Brain microvascular endothelial cell (primary cell): ENCODE results near the gene SH2B2.
"Not testable (repeated sequence)": the region's sequence is repeated elsewhere in the genome, so short reads cannot be mapped to it uniquely, and the experiment has no call there.

ENCODE experiments used
- DNase-seq: peaks from one replicate; pipeline ENCODE4 v3.0.0-alpha.2; 2020
- H3K27ac ChIP-seq: fragments of 250-450 bp; sonication (Bioruptor Pico); 2 replicates; pipeline ENCODE4 v1.5.1; 2020; ENCODE audit warnings: mild to moderate bottlenecking, moderate library complexity
- H3K27me3 ChIP-seq: fragments of 250-450 bp; sonication (Bioruptor Pico); replicated peaks from 2 replicates; pipeline ENCODE4 v1.5.1; 2020; ENCODE audit warnings: mild to moderate bottlenecking
- H3K36me3 ChIP-seq: fragments of 250-450 bp; sonication (Bioruptor Pico); replicated peaks from 2 replicates; pipeline ENCODE4 v1.5.1; 2020; ENCODE audit warnings: mild to moderate bottlenecking
- H3K4me3 ChIP-seq: 2 replicates; pipeline ENCODE4 v1.5.1; 2011; ENCODE audit warnings: low read depth, mild to moderate bottlenecking, control low read depth, low read length, moderate library complexity
- in situ Hi-C: cut with HindIII; loops from 2 replicates; pipeline ENCODE4 v1.10.0; 2017; ENCODE audit warnings: low sequenced_read_pairs, low pct_ligation_motif_present
- TF ChIP-seq, protein P1 (sequence below): IDR thresholded peaks from 2 replicates; pipeline ENCODE4 v1.5.1; 2011; ENCODE audit warnings: low read depth, mild to moderate bottlenecking, moderate library complexity, low read length, control low read depth, inconsistent platforms; ENCODE audit errors: missing control alignments

Gene SH2B2

DNA sequence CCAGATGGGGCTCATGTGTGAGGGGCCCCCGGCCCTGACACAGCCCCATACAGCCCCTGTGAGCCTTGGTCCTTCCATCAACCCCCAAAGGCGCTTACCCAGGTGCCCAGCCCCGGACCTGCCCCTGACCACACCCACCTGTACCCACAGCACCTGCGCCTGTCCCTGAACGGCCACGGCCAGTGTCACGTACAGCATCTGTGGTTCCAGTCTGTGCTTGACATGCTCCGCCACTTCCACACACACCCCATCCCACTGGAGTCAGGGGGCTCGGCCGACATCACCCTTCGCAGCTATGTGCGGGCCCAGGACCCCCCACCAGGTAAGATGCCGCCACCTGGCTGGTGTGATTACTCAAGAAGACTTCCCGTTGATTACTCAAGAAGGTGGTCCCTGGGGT lies 33.5 kb downstream of the SH2B2 start:
- no peak overlapping the region for H3K4me3 ChIP-seq

DNA sequence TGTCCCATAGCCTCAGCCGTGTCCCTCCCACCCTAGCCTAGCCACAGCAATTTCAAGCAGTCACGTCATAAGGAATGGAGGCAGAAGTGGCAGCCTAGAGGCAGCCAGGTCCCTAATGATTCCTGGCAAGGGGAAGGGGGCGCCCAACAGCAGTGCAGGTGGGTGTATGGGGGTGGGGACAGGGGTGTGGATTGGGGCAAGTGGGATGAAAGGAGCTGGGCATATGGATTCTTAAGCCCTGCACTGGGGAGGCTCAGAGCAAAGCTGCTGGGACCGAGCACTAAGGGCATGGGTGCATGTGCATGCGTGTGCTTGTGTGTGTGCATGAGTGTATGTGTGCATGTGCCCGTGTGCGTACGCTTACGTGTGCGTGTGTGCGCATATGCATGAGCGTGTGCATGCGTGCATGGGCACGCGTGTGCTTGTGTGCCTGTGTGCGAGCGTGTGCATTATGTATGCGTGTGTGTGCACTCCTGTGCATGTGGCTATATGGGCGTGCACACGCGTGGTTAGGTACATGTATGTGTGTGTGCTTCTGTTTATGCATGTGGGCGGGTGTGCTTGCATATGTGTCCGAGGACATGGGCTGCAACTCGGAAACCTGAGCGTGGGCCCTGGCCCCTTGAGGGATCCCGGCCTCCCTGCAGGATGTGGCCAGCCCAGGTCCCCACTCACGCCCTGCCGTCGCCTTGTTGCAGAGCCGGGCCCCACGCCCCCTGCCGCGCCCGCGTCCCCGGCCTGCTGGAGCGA lies 34.1 kb downstream of the SH2B2 start:
- H3K4me3 ChIP-seq, result no peak overlapping the region
- no peaks in the 10 kb centered on the region for H3K36me3 ChIP-seq
- TF ChIP-seq, protein P1, sequence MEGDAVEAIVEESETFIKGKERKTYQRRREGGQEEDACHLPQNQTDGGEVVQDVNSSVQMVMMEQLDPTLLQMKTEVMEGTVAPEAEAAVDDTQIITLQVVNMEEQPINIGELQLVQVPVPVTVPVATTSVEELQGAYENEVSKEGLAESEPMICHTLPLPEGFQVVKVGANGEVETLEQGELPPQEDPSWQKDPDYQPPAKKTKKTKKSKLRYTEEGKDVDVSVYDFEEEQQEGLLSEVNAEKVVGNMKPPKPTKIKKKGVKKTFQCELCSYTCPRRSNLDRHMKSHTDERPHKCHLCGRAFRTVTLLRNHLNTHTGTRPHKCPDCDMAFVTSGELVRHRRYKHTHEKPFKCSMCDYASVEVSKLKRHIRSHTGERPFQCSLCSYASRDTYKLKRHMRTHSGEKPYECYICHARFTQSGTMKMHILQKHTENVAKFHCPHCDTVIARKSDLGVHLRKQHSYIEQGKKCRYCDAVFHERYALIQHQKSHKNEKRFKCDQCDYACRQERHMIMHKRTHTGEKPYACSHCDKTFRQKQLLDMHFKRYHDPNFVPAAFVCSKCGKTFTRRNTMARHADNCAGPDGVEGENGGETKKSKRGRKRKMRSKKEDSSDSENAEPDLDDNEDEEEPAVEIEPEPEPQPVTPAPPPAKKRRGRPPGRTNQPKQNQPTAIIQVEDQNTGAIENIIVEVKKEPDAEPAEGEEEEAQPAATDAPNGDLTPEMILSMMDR, result no peak
- DNase-seq, result no peak
- in situ Hi-C loops, result no loop called here
- H3K27ac ChIP-seq, result no peak overlapping the region
- no peaks in the 10 kb centered on the region for H3K27me3 ChIP-seq

More for the DNA sequence above, 33.5 kb downstream of the SH2B2 start:
- H3K27me3 ChIP-seq, result no peaks in the 10 kb centered on the region
- no peaks in the 10 kb centered on the region for H3K36me3 ChIP-seq
- in situ Hi-C loops, result no loop called here
- DNase-seq, result no peak
- no peak overlapping the region for H3K27ac ChIP-seq
- TF ChIP-seq, protein P1, result no peak

DNA sequence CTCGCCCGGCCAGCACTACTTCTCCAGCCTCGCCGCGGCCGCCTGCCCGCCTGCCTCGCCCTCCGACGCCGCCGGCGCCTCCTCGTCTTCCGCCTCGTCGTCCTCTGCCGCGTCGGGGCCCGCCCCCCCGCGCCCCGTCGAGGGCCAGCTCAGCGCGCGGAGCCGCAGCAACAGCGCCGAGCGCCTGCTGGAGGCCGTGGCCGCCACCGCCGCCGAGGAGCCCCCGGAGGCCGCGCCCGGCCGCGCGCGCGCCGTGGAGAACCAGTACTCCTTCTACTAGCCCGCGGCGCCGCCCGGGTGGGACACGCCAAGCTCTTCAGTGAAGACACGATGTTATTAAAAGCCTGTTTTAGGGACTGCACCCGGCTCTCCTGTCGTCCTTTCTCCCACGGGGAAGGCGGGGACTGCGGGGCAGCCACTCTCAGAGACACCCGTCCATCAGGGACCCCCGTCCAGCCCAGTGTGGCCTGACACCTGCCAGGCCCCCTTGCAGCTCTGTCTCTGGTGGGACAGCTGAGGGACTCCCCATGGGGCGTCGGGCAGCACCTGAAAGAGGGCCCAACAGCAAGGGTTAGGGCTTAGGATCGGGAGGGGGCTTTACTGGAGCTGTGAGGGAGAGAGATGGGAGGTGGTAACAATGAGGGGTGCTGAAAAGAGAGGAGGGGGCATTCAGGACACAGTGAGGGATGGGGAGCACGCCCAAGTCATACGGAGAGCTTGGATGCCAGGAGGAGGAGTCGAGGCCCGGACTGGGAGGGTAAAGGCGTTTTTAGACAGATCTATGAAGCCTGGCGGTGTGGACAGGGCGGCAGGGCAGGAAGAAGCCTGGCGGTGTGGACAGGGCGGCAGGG lies 34.9 kb downstream of the SH2B2 start:
- no peaks in the 10 kb centered on the region for H3K27me3 ChIP-seq
- TF ChIP-seq, protein P1, result no peak
- H3K27ac ChIP-seq, result no peak overlapping the region
- H3K36me3 ChIP-seq, result no peaks in the 10 kb centered on the region
- DNase-seq, result no peak
- no peak overlapping the region for H3K4me3 ChIP-seq
- in situ Hi-C loops, result no loop called here

DNA sequence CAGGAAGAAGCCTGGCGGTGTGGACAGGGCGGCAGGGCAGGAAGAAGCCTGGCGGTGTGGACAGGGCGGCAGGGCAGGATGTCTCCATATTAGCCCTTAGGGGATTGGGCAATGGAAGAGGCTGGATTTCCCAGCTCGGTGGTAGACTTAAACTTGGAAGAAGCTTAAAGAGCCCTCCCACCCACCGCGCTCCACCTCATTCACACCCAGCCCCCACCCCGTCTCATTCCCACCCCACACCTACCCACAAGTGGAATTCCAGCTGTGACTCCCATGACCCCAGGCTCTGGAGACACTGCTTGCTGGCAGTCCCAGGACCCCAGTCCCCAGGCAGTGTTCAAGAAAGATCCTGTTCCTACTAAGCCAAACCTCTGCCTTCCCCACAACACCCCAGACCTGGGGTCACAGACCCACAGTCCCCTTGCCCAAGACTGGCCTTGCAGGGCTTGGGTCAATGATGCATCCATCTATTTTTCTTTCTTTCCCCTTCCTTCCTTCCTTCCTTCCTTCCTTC lies 35.6 kb downstream of the SH2B2 start:
- DNase-seq, result no peak
- Histone ChIP-seq H3K4me3 (no peak overlapping the region), H3K27me3 (no peaks in the 10 kb centered on the region), H3K36me3 (no peaks in the 10 kb centered on the region), H3K27ac (no peak overlapping the region)
- TF ChIP-seq, protein P1, result no peak
- in situ Hi-C loops, result no loop called here

DNA sequence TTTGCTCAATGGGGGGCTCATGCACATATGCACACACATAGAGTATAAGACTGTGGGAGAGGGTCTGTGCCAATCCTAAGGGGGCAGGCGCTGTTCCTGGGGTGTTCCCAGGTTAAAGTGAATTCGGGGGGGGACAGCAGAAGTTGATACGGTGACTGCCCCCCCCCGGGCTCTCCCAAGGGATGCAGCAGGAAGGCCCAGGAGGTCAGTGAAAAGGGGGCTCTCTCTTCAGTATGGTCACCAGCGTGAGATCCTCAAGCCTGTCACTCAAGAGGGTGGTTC lies 37.2 kb downstream of the SH2B2 start:
- TF ChIP-seq, protein P1, result no peak
- no peak overlapping the region for H3K27ac ChIP-seq
- in situ Hi-C loops, result no loop called here
- H3K27me3 ChIP-seq, result no peaks in the 10 kb centered on the region
- no peak for DNase-seq
- no peaks in the 10 kb centered on the region for H3K36me3 ChIP-seq
- no peak overlapping the region for H3K4me3 ChIP-seq

DNA sequence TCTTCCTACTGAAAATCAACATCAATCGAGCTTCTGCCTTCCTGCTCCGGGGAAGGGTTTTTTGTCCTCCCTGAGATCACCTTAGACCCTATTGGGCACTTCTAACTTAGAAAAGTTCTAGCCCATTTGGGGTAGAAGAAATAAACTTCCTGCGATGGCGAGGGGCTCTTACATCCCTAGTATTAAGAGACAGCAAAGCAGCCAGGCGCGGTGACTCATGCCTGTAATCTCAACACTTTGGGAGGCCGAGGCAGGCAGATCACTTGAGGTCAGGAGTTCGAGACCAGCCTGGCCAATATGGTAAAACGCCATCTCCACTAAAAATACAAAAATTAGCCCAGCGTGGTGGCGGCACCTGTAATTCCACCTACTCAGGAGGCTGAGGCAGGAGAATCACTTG lies 38.4 kb downstream of the SH2B2 start:
- DNase-seq, H3K27me3 ChIP-seq, in situ Hi-C loops: not testable (repeated sequence)

More for the DNA sequence above, 38.4 kb downstream of the SH2B2 start:
- not testable (repeated sequence) for H3K4me3 ChIP-seq, H3K36me3 ChIP-seq, H3K27ac ChIP-seq
